GM18870 (cell line): ENCODE results near the gene NAA10.
A peak's percentile ranks its signal among the peaks of the same experiment; 100 is the strongest.

ENCODE experiments used
- ATAC-seq: cut with Tn5 transposase; IDR thresholded peaks from one replicate; pipeline ENCODE4 v1.9.1; 2021; ENCODE audit warnings: moderate library complexity; ENCODE audit not compliant: unreplicated experiment

Gene NAA10

GRCh38 chrX:153929576-153929975 lies 5.3 kb downstream of the NAA10 start:
- ATAC-seq = no peak

GRCh38 chrX:153928846-153929245 lies 6.0 kb downstream of the NAA10 start:
- ATAC-seq = no peak

- peak; percentile 81 for ATAC-seq
Observed at GRCh38 chrX:153927922-153928760, 6.7 kb downstream of the NAA10 start.

- ATAC-seq = no peak
Observed at GRCh38 chrX:153927672-153927921, 7.2 kb downstream of the NAA10 start.

- ATAC-seq = peak; percentile 33
Observed at GRCh38 chrX:153926858-153927671, 7.8 kb downstream of the NAA10 start.

GRCh38 chrX:153926552-153926857 lies 8.3 kb downstream of the NAA10 start:
- ATAC-seq = no peak

GRCh38 chrX:153925739-153926551 lies 8.9 kb downstream of the NAA10 start, which contains the start of gene ARHGAP4:
Gene ARHGAP4 (minus strand): TSS chrX:153926264. CDS start chrX:153926202, 62 bp downstream.
- no peak for ATAC-seq

- no peak for ATAC-seq
Observed at GRCh38 chrX:153925387-153925738, 9.5 kb downstream of the NAA10 start.

- ATAC-seq = no peak
Observed at GRCh38 chrX:153924149-153924861, 10.5 kb downstream of the NAA10 start.

GRCh38 chrX:153922932-153923857 lies 11.6 kb downstream of the NAA10 start:
- no peak for ATAC-seq

GRCh38 chrX:153921511-153922446 lies 13.1 kb downstream of the NAA10 start:
- ATAC-seq = no peak

- no peak for ATAC-seq
Observed at GRCh38 chrX:153921070-153921469, 13.8 kb downstream of the NAA10 start.

GRCh38 chrX:153920546-153920945 lies 14.3 kb downstream of the NAA10 start:
- no peak for ATAC-seq

GRCh38 chrX:153919281-153919680 lies 15.6 kb downstream of the NAA10 start:
- ATAC-seq = no peak

- no peak for ATAC-seq
Observed at GRCh38 chrX:153917869-153918268, 17.0 kb downstream of the NAA10 start.

GRCh38 chrX:153913701-153914100 lies 21.1 kb downstream of the NAA10 start:
- ATAC-seq = no peak

GRCh38 chrX:153913211-153913610 lies 21.6 kb downstream of the NAA10 start:
- ATAC-seq = no peak

- ATAC-seq = no peak
Observed at GRCh38 chrX:153911798-153912197, 23.0 kb downstream of the NAA10 start.

- ATAC-seq = no peak
Observed at GRCh38 chrX:153910446-153910845, 24.4 kb downstream of the NAA10 start.
